ENCODE results near the gene GNPDA2.

GRCh38 chr4:44736900-44737299, 10.5 kb upstream of the GNPDA2 start:
- TF ChIP-seq EZH2 (IDR thresholded peaks at IDR 0.05; ENCODE audit: borderline replicate concordance, low read length) (no peak), CTCF (IDR thresholded peaks at IDR 0.05; ENCODE audit: low read length) (no peak)
